HCT116 (cell line): ENCODE data around the gene PPFIA2. TPM values are rescaled to one million over a fixed set of nuclear protein-coding genes. Genes with fewer than 3 reads are reported as not detected.

Experiments
- ATAC-seq: fragments of 200-7000 bp; cut with Tn5 transposase; 2 replicates; pipeline ENCODE4 v1.9.1; 2020; ENCODE audit warnings: mild to moderate bottlenecking, moderate library complexity
- BruUV-seq: library from RNA; stranded (reverse); fragments of 400-500 nt; replicated peaks from 2 replicates; lab custom pipeline; 2021; lab: Mats Ljungman, UMichigan
- CTCF ChIA-PET: fragments of 300-600 bp; sonication (Branson Sonifier 250); formaldehyde crosslinking; loops from one replicate; lab custom pipeline; 2021; ENCODE audit warnings: antibody characterized with exemption; lab: Charles Lee
- POLR2A ChIA-PET: fragments of 300-600, 350-600 bp; sonication (Branson Sonifier 250); formaldehyde crosslinking; loops from one replicate; lab custom pipeline; 2021; ENCODE audit warnings: antibody characterized with exemption; lab: Charles Lee
- RAD21 ChIA-PET, 2 experiments: fragments of 300-600 bp; sonication (Branson Sonifier 250); formaldehyde crosslinking; loops; one replicate each; lab custom pipeline; 2023; ENCODE audit warnings: low total read pairs in 2 of 2; ENCODE audit not compliant: uncharacterized antibody in 2 of 2, unreplicated experiment in 2 of 2, low non-redundant PET in 1 of 2; lab: Charles Lee
- DNase-seq: peaks from one replicate; pipeline ENCODE4 v3.0.0-alpha.2; 2010; ENCODE audit warnings: low read depth, low spot score
- H2AFZ ChIP-seq: fragments of 200-600 bp; shearing (Covaris generic), sonication (generic); 2 replicates; pipeline ENCODE4 v1.6.1; 2017; ENCODE audit warnings: low read depth, mixed run types, mixed read lengths, antibody characterized with exemption, low read length; ENCODE audit not compliant: poor library complexity, severe bottlenecking
- H3K27ac ChIP-seq: 2 replicates; pipeline ENCODE4 v1.5.1; 2012; ENCODE audit warnings: low read depth, low read length
- H3K27me3 ChIP-seq: fragments of 200-600 bp; sonication (generic); 2 replicates; pipeline ENCODE4 v1.6.1; 2016; ENCODE audit warnings: mixed run types, low read length, mixed read lengths; ENCODE audit not compliant: insufficient read depth
- H3K36me3 ChIP-seq, 2 experiments: fragments of 200-500 bp in 1 of 2; fragments of 200-600 bp in 1 of 2; sonication (Bioruptor generic) in 1 of 2; sonication (generic) in 1 of 2; 2 replicates each; pipeline versions ENCODE4 v1.5.1 to v1.6.1; 2014 to 2016; ENCODE audit warnings: low read length in 2 of 2, inconsistent platforms in 1 of 2, mixed read lengths in 1 of 2, mixed run types in 1 of 2; ENCODE audit not compliant: insufficient read depth in 2 of 2, control insufficient read depth in 1 of 2
- H3K4me1 ChIP-seq, 2 experiments: fragments of 200-600 bp in 1 of 2; sonication (generic) in 1 of 2; 2 replicates each; pipeline versions ENCODE4 v1.5.1 to v1.6.1; 2012 to 2017; ENCODE audit warnings: low read length in 2 of 2, inconsistent platforms in 1 of 2, mild to moderate bottlenecking in 1 of 2, mixed read lengths in 1 of 2, mixed run types in 1 of 2, moderate library complexity in 1 of 2; ENCODE audit not compliant: insufficient read depth in 2 of 2, control insufficient read depth in 1 of 2
- H3K4me2 ChIP-seq: fragments of 200-600 bp; sonication (generic); 2 replicates; pipeline ENCODE4 v1.6.1; 2017; ENCODE audit warnings: mixed run types, low read length, mixed read lengths
- H3K4me3 ChIP-seq, 2 experiments: fragments of 200-600 bp in 1 of 2; sonication (generic) in 1 of 2; replicated peaks in 1 of 2; 2 replicates each; pipeline ENCODE4 v1.5.1; 2011 to 2016; ENCODE audit warnings: low read length in 2 of 2, control low read depth in 1 of 2, low read depth in 1 of 2, mild to moderate bottlenecking in 1 of 2, mixed read lengths in 1 of 2, mixed run types in 1 of 2
- H3K79me2 ChIP-seq: fragments of 200-600 bp; sonication (generic); 2 replicates; pipeline ENCODE4 v1.6.1; 2017; ENCODE audit warnings: mild to moderate bottlenecking, mixed run types, low read length, moderate library complexity, mixed read lengths; ENCODE audit not compliant: insufficient read depth
- H3K9ac ChIP-seq: fragments of 200-600 bp; sonication (generic); 2 replicates; pipeline ENCODE4 v1.6.1; 2016; ENCODE audit warnings: low read length, mixed read lengths
- H3K9me2 ChIP-seq: fragments of 200-600 bp; sonication (generic), shearing (Covaris generic); 2 replicates; pipeline ENCODE4 v1.6.1; 2017; ENCODE audit warnings: mixed run types, mild to moderate bottlenecking, moderate library complexity; ENCODE audit not compliant: insufficient read depth
- H3K9me3 ChIP-seq, 2 experiments: fragments of 200-500 bp in 1 of 2; fragments of 200-600 bp in 1 of 2; sonication (Bioruptor generic) in 1 of 2; sonication (generic) in 1 of 2; 2 replicates each; pipeline ENCODE4 v1.6.1; 2014 to 2017; ENCODE audit warnings: low read length in 2 of 2, mixed read lengths in 2 of 2, inconsistent platforms in 1 of 2, low read depth in 1 of 2, mild to moderate bottlenecking in 1 of 2, mixed run types in 1 of 2, moderate library complexity in 1 of 2; ENCODE audit not compliant: control insufficient read depth in 1 of 2, insufficient read depth in 1 of 2
- H4K20me1 ChIP-seq: fragments of 200-600 bp; sonication (generic), shearing (Covaris generic); 2 replicates; pipeline ENCODE4 v1.6.1; 2017; ENCODE audit warnings: mixed run types, mild to moderate bottlenecking, moderate library complexity; ENCODE audit not compliant: insufficient read depth
- CBX3 ChIP-seq: IDR thresholded peaks from 2 replicates; pipeline ENCODE4 v1.6.1; 2012; ENCODE audit warnings: low read depth
- ELF1 ChIP-seq: IDR thresholded peaks from 2 replicates; pipeline ENCODE4 v1.6.1; 2012; ENCODE audit warnings: low read depth, borderline replicate concordance
- EZH2 ChIP-seq: fragments of 200-600 bp; sonication (generic); IDR thresholded peaks from 2 replicates; pipeline ENCODE4 v1.6.1; 2017; ENCODE audit warnings: antibody characterized with exemption, mixed run types
- EZH2phosphoT487 ChIP-seq: fragments of 200-600 bp; IDR thresholded peaks from 2 replicates; pipeline ENCODE4 v1.6.1; 2018; ENCODE audit warnings: antibody characterized with exemption, borderline replicate concordance
- POLR2AphosphoS5 ChIP-seq: IDR thresholded peaks from 2 replicates; pipeline ENCODE4 v1.6.1; 2011; ENCODE audit warnings: mild to moderate bottlenecking, low read depth, low read length, moderate library complexity
- RAD21 ChIP-seq: IDR thresholded peaks from 2 replicates; pipeline ENCODE4 v1.6.1; 2012; ENCODE audit warnings: low read depth, mild to moderate bottlenecking
- SP1 ChIP-seq: IDR thresholded peaks from 2 replicates; pipeline ENCODE4 v1.6.1; 2012; ENCODE audit warnings: low read depth
- SRF ChIP-seq: IDR thresholded peaks from 2 replicates; pipeline ENCODE4 v1.6.1; 2012; ENCODE audit warnings: low read depth
- TCF7L2 ChIP-seq: IDR thresholded peaks from 2 replicates; pipeline ENCODE4 v1.7.0; 2011; ENCODE audit warnings: borderline replicate concordance, inconsistent platforms; ENCODE audit not compliant: insufficient read depth, insufficient read length; ENCODE audit errors: extremely low read depth
- YY1 ChIP-seq: IDR thresholded peaks from 2 replicates; pipeline ENCODE4 v1.6.1; 2011; ENCODE audit warnings: low read length, low read depth, moderate library complexity, mild to moderate bottlenecking; ENCODE audit not compliant: insufficient replicate concordance; ENCODE audit errors: extremely low read depth
- intact Hi-C: fragments of 100-400 bp; cut with micrococcal nuclease; formaldehyde crosslinking; loops from 2 replicates; pipeline ENCODE4 v1.10.0; 2022
- total RNA-seq: library from RNA; stranded (reverse); gene quantifications from one replicate; pipeline ENCODE4 v1.2.1, GENCODE V29; 2021; ENCODE audit not compliant: unreplicated experiment
- TF ChIP-seq, protein P1 (sequence below): IDR thresholded peaks from 2 replicates; pipeline ENCODE4 v1.6.1; 2011; ENCODE audit warnings: mild to moderate bottlenecking, low read length, moderate library complexity; ENCODE audit not compliant: insufficient replicate concordance; ENCODE audit errors: extremely low read depth
- TF ChIP-seq, protein P2 (sequence below), 3 experiments: fragments of 200-600 bp in 1 of 3; sonication (generic) in 1 of 3; IDR thresholded peaks in 2 of 3; conservative IDR thresholded peaks in 1 of 3; 2 replicates each; pipeline ENCODE4 v1.5.1; 2012 to 2017; ENCODE audit warnings: low read depth in 2 of 3, low read length in 2 of 3, antibody characterized with exemption in 1 of 3, borderline replicate concordance in 1 of 3, control low read depth in 1 of 3, mild to moderate bottlenecking in 1 of 3, mixed read lengths in 1 of 3, mixed run types in 1 of 3, moderate library complexity in 1 of 3; ENCODE audit not compliant: insufficient read depth in 1 of 3
- TF ChIP-seq, protein P3 (sequence below): IDR thresholded peaks from 2 replicates; pipeline ENCODE4 v1.6.1; 2012; ENCODE audit warnings: low read depth
- TF ChIP-seq, protein P4 (sequence below): IDR thresholded peaks from 2 replicates; pipeline ENCODE4 v1.6.1; 2012

PPFIA2 gene
- total RNA-seq, 1 experiment from 2014 or later, result not detected

DNA sequence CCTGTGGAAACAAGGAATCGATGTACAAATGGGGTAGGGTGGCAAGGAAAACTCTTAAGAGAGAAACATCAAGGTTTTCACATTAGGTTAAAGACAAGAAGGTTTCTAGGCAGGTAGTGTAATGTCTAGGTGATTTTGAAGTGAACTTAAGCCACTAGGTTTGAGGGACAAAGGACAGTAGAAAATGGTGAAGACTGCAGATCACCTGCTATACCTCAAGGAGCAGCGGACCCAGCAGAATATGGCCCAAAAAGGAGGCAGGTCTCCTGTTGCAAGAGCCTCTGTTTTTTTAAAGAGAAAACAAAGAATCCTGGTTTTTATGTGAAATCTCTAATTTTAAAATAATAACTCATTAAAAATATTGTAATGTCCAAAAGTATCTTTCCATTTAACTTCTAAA is 503.2 kb downstream of the PPFIA2 start:
- no TSS peak for BruUV-seq
- Histone ChIP-seq H4K20me1 (no peaks in the 10 kb centered on the region), H3K4me2 (no peak overlapping the region), H3K9me3 (no peaks in the 10 kb centered on the region), H3K27me3 (no peaks in the 10 kb centered on the region), H3K36me3 (no peaks in the 10 kb centered on the region), H3K79me2 (no peaks in the 10 kb centered on the region), H3K27ac (no peak overlapping the region), H3K9ac (no peak overlapping the region), H3K9me2 (no peaks in the 10 kb centered on the region), H2AFZ (no peak overlapping the region), H3K4me3 (no peak overlapping the region)
- ChIA-PET RAD21 (no interaction called here), POLR2A (no interaction called here), CTCF (no interaction called here)
- DNase-seq (no peak), ATAC-seq (no peak)
- TF ChIP-seq ELF1, result no peak
- TF ChIP-seq EZH2, result no peak
- no peak for TF ChIP-seq POLR2AphosphoS5
- no peak for TF ChIP-seq EZH2phosphoT487
- TF ChIP-seq, protein P1, sequence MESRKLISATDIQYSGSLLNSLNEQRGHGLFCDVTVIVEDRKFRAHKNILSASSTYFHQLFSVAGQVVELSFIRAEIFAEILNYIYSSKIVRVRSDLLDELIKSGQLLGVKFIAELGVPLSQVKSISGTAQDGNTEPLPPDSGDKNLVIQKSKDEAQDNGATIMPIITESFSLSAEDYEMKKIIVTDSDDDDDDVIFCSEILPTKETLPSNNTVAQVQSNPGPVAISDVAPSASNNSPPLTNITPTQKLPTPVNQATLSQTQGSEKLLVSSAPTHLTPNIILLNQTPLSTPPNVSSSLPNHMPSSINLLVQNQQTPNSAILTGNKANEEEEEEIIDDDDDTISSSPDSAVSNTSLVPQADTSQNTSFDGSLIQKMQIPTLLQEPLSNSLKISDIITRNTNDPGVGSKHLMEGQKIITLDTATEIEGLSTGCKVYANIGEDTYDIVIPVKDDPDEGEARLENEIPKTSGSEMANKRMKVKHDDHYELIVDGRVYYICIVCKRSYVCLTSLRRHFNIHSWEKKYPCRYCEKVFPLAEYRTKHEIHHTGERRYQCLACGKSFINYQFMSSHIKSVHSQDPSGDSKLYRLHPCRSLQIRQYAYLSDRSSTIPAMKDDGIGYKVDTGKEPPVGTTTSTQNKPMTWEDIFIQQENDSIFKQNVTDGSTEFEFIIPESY, result no peak
- TF ChIP-seq, protein P2, sequence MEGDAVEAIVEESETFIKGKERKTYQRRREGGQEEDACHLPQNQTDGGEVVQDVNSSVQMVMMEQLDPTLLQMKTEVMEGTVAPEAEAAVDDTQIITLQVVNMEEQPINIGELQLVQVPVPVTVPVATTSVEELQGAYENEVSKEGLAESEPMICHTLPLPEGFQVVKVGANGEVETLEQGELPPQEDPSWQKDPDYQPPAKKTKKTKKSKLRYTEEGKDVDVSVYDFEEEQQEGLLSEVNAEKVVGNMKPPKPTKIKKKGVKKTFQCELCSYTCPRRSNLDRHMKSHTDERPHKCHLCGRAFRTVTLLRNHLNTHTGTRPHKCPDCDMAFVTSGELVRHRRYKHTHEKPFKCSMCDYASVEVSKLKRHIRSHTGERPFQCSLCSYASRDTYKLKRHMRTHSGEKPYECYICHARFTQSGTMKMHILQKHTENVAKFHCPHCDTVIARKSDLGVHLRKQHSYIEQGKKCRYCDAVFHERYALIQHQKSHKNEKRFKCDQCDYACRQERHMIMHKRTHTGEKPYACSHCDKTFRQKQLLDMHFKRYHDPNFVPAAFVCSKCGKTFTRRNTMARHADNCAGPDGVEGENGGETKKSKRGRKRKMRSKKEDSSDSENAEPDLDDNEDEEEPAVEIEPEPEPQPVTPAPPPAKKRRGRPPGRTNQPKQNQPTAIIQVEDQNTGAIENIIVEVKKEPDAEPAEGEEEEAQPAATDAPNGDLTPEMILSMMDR (IDR thresholded peaks at IDR 0.05 in 2 of 3, conservative IDR thresholded peaks at IDR 0.05 in 1 of 3; ENCODE audit: borderline replicate concordance in 1 of 3, insufficient read depth in 1 of 3, low read depth in 2 of 3, low read length in 2 of 3), result no peak
- TF ChIP-seq RAD21, result no peak
- TF ChIP-seq SP1, result no peak
- TF ChIP-seq, protein P3, sequence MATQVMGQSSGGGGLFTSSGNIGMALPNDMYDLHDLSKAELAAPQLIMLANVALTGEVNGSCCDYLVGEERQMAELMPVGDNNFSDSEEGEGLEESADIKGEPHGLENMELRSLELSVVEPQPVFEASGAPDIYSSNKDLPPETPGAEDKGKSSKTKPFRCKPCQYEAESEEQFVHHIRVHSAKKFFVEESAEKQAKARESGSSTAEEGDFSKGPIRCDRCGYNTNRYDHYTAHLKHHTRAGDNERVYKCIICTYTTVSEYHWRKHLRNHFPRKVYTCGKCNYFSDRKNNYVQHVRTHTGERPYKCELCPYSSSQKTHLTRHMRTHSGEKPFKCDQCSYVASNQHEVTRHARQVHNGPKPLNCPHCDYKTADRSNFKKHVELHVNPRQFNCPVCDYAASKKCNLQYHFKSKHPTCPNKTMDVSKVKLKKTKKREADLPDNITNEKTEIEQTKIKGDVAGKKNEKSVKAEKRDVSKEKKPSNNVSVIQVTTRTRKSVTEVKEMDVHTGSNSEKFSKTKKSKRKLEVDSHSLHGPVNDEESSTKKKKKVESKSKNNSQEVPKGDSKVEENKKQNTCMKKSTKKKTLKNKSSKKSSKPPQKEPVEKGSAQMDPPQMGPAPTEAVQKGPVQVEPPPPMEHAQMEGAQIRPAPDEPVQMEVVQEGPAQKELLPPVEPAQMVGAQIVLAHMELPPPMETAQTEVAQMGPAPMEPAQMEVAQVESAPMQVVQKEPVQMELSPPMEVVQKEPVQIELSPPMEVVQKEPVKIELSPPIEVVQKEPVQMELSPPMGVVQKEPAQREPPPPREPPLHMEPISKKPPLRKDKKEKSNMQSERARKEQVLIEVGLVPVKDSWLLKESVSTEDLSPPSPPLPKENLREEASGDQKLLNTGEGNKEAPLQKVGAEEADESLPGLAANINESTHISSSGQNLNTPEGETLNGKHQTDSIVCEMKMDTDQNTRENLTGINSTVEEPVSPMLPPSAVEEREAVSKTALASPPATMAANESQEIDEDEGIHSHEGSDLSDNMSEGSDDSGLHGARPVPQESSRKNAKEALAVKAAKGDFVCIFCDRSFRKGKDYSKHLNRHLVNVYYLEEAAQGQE, result no peak
- TF ChIP-seq CBX3, result no peak
- TF ChIP-seq, protein P4, sequence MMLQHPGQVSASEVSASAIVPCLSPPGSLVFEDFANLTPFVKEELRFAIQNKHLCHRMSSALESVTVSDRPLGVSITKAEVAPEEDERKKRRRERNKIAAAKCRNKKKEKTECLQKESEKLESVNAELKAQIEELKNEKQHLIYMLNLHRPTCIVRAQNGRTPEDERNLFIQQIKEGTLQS, result no peak
- TF ChIP-seq TCF7L2, result no peak
- no peak for TF ChIP-seq SRF
- TF ChIP-seq YY1, result no peak
- TF ChIP-seq, all 23 proteins: peak for 0
- intact Hi-C loops, result loop anchor here (5.0 to 10.0 kb wide), 2 partner anchors 421 to 1849 kb away; no protein-coding TSS in a partner anchor
- no peaks in the 10 kb centered on the region for H3K4me1 ChIP-seq
